HG03558 (cell line): ENCODE results near the gene TBC1D22A.
"Not testable (repeated sequence)": the region's sequence is repeated elsewhere in the genome, so short reads cannot be mapped to it uniquely, and the experiment has no call there.

ENCODE experiments used
- ATAC-seq: cut with Tn5 transposase; IDR thresholded peaks from one replicate; pipeline ENCODE4 v1.9.1; 2021; ENCODE audit warnings: moderate number of reproducible peaks; ENCODE audit not compliant: unreplicated experiment; ENCODE audit errors: extremely low read depth

TBC1D22A gene

DNA sequence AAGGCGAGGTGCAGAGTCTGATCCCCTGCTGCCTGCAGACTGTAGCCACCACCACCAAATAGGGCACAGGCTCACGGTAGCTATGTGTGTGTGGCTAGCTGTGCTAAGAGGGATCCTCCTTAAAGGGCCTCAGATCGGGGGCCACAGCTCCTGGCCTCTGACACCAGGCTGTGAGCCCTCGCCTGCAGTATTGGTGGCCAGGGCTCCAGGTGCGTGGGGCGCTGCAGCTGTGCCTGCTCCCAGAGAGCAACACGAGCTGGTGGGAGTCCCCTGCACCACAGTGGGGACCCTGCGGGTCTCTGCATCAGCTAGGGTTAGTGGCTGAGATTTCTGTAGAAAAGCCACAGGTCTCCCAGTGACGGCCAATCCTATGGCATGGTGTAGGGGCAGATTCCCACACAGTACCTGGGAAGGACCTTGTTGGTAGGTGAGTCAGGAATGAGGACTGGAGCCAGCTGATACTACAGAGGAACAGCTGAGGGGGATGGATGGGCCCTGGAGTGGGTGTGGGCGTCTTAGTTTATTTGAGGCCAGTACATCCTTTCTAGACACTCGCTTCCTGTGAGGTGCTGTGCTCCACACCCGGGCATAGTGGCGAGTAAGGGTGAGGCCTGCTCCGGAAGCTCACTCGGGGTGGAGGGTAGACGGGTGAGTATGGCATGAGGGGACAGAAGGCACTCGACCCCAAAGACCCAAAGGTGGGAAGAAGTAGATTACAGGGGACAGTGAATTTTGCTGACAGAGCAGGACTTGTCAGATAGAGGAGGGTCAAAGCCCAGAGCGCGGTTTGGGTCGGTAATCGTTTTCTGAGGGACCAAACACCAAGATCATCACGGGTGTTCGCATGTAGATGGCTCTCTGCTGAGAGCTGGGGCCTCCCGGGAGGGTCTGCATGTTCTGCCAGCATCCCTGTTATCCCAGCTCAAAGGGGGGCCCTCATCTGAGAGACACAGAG lies 212.5 kb downstream of the TBC1D22A start:
- no peak for ATAC-seq

DNA sequence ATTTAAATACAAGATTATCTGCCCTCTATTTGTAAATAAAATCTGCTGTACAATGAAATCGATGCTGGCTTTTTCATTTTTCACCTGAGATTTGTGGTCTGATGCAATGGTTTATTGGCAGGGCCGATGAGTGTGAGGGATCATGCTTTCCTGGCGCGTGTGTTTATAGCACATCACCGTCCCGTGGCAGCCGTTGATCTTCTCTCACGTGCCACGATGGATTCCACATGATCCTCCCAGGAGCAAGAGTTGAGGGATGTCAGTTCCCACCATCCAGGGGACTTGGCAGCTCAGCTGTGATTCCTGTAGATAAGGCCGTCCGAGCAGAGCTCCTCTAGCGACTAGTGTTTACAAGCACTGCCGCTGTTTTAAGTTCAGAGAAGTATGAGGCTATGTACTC lies 213.7 kb downstream of the TBC1D22A start:
- no peak for ATAC-seq

DNA sequence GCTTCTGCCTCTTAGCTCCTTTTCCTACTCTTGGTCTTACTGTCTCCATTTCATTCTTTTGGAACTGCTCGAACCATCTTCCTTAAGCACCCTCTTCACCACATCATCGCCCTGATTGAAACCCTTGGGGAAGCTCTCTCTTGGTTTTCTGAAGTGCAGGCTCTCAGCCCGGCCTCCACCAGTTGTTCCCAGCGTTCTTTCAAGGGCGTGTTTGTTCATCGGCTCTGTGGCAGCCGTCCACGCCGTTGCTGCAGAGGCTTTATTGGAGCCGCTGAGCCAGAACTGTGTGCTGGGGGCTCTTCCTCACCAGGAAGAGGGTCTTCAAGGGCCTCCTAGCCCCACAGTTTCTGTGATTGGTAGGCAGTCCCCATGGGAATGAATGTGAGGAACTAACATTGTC lies 214.1 kb downstream of the TBC1D22A start:
- ATAC-seq = no peak

DNA sequence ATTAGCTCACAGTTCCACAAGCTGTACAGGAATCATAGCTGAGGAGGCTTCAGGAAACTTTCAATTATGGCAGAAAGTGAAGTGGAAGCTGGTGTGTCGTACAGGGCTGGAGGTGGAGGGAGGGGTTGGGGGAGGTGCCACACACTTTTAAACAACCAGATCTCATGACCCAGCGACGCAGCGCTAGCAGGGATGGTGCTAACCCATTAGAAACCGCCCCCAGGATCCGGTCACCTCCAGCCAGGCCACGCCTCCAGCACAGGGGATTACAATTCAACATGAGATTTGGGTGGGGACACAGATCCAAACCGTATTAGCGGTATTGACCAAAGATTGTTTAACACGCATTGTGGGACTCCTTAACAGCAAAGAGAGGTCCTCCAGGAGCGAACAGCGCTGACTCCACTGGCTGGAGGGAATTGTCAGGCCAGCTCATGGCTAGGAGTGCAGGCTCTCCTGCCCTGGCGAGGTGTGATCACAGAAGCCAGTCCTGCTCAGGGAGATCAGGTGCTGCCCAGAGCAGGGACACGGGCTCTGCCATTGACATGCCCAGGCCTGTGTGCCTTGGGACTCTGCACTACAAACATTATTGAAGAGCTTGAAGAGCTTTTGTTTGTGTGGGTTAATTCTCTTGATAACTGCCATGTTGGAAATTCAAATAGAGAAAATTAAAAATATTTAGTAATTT lies 215.3 kb downstream of the TBC1D22A start:
- no peak for ATAC-seq

DNA sequence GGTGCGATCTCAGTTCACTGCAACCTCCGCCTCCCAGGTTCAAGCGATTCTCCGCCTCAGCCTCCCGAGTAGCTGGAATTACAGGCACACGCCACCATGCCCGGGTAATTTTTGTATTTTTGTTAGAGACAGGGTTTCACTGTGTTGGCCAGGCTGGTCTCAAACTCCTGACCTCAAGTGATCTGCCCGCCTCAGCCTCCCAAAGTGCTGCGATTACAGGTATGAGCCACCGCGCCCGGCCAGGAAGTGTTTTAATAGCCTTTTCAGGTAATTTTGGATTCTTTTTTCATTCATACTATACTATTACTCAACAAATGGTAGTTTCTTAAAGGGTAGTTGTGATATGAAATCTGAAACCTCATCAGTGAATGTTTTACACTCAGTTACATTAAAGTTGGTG lies 216.2 kb downstream of the TBC1D22A start:
- not testable (repeated sequence) for ATAC-seq

DNA sequence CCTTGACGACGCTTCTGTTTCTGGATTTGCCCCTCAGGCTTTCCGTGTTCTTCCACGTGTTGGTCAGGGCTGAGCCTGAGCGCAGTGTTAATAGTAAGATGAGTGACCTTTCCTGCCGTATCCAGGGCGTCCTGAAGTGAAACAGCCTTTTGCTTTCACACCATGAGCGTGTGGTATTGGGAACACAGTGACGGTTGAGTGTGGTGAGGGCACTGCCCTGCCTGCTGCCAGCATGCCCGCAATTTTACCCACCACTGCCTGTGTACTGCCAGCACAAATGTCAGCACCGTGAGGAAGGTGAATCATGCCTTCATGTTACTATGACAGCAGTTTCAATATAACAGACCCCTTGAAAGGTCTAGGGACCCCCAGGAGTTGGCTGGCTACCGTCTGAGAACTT lies 217.1 kb downstream of the TBC1D22A start:
- no peak for ATAC-seq

DNA sequence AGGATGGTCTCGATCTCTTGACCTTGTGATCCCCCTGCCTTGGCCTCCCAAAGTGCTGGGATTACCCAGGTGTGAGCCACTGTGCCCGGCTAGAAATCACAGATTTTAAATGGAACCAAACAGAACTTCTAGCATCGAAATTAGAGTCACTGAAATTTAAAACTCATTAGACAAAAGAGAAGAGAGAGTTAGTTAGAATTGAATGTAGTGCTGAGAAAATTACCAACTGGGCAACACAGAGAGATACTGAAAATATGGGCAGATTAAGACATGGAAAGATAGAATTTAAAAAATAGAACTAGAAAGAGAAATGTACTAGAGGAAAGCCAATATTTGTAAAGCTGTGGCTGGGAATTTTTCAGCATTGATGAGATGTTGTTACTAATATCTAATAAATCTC lies 217.9 kb downstream of the TBC1D22A start:
- no peak for ATAC-seq

DNA sequence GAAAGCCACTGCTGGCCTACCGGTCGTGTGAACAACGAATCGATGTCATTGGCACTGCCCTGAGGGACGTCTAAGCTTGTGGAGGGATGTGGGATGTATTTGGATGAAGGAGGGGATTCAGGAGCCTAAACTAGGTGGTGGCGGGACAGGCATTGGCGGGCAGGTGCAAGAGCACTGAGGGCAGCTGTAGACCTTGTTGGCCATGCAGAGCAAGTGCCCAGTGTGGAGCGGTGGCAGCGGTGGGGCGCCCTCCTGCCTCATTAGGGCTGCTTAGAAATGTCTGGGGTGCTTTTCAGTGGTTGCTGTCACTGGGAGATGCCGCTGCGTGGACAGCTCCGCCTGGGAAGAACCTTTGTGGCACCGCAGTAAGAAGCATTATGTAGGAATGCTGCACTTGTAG lies 220.2 kb downstream of the TBC1D22A start:
- ATAC-seq = no peak

DNA sequence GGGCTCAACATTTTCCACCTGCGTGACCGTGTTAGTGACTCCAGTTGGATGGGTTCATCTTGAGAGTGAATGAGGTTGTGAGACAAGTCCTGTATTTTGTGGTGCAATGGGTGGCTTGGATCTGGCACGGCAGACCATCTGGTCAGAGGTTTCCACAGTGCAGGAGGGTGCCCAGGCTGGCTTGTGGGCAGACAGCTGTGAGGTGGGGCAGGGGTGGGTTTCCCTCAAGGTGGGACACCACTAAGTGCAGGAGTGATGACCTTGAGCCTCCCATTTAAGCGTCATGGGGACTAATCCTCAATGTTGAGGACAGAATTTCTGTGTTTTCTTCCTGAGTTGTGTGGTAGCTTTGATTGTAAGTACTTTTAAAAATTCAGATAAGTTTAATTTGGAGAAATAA lies 220.6 kb downstream of the TBC1D22A start:
- ATAC-seq = no peak

DNA sequence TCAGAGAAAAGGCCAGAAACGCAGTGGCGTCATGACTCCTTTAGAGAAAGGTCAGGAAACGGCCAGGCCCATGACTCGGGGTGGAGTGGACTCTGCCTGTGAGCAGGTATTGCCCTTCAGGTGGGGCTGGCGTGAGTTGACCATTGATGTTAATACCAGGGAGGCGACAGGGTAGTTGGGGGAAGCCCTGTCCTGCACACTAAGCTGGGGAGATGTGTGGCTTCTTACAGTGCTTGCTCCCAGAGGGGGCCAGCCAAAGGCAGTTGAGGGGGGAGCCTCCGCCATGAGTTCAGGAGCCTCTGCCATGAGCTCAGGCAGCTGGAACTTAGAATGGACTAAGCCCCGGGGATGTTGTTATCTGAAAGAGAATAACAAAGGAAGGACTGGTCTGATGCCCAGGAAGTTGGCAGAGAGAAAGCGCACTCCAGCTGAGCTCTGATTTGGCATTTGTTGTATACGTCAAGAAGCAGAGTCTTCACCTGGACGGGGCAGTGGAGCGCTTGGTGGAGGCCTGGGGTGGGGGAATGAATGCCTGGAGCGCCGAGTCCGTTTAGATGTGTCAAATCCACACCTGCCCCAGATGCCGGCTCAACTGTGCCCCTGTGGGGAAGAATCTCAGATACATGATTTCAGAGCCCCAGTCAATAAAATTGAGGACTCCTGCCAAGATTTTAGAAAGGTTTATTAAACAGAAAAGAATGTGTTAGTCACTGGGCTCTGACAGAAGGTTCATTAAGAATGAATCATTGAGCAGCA lies 222.5 kb downstream of the TBC1D22A start:
- no peak for ATAC-seq

DNA sequence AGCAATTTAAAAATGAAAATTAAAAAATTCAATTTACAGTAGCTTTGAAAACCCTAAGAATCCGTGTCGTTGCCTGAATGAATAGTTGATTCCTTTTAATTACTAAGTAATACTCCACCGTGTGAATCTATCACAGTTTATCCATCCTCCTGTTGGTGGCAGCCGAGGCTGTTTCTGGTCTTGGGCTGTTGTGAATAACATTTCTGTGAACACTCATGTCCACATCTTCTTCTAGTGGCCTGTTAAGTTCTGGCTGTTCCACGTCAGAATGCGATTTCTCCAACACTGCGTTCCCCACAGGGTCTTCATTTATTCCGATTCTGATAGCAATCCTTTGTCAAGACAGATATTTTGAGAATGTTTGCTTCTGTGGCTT lies 223.0 kb downstream of the TBC1D22A start:
- no peak for ATAC-seq

DNA sequence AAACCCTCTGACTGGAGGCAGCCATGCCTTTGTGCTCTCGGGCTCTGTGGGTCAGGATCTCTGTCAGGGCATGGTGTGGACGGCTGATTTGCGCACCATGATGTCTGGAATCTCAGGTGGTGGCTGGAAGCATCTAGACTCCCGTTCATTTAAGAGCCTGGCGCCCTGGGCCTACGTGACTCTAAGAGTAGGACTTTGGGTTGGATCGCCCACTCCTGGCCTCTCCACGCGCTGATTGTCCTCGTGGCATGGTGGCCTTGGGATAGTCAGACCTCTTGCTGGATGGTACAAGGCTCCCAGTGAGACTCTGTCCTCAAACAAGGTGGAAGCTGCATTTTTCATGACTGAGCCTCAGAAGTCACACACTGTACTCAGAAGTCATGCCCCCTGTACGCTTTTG lies 224.3 kb downstream of the TBC1D22A start:
- ATAC-seq = no peak

DNA sequence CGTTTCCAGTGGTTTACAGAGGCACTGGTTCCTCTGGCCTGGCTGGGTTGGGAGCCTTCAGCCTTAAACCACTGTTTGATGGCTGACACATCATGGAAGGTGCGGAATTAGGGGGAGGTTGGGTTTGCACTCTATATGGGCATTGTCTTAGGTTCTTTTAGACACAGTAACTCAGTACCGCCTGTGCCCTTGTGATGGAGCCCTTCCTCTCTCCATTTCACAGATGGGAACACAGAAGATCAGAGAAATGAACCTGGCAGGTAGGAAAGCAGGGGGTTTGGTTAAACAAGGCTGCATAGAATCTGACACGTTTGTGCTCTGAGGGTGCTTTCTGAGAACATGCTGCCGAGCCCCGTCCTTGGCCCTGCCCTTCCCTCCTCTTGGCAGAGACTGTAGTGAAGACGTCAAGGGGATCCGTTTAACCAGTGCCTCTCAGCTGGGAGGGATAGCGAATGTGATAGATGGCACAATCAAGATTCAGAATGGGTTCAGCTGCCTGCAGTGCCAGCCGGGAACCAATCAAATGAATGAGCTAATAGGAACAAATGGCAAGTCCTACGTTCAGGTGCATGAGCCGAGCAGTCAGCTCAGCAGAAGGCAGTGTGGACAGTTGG lies 228.6 kb downstream of the TBC1D22A start:
- ATAC-seq = no peak

DNA sequence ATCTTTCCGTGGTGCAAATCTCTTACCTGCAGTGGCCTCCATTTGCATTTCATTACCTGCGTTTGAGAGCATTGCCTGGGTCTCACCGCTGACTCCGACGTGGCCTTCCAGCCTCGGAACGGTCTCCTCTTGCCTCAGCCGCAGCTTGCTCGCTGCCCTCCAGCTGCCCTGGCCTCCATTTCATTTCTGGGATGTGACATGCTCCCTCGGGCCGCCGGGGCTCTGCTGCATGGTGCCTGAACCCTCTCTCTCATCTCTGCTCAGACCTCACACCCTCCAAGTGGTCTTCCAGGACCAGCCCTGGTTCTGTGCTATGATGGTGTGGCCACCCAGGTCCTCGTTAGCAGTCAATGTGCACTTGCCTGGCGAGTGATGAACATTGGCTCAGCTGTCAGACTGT lies 229.2 kb downstream of the TBC1D22A start:
- ATAC-seq = no peak

DNA sequence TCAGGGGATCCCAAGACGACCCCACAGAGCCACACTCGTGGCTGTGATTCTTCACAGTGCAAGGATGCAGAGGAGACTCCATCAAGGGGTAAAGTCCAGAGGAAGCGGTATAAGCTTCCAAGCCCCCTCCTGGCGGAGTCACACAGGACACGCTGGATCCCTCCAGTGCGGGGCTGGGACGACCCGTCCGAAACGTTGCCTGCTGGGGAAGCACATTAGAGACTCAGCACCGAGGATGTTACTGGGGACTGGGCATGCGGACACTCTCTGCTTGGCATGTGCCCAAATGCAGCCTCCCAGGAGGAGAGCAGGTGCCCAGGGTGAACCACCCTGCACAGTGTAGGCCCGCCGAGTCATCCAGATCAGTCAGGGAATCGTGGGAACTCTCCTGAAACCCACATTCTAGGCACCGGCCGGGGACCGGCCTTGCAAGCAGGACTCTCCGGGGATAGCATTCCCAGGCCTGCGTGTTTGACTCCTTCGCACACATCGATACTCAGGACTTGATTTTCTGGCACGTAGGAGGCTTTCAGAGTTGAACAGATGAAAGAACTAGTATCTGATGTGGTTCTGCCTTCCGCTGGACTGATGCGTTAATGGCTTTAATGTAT lies 229.8 kb downstream of the TBC1D22A start:
- ATAC-seq = no peak

DNA sequence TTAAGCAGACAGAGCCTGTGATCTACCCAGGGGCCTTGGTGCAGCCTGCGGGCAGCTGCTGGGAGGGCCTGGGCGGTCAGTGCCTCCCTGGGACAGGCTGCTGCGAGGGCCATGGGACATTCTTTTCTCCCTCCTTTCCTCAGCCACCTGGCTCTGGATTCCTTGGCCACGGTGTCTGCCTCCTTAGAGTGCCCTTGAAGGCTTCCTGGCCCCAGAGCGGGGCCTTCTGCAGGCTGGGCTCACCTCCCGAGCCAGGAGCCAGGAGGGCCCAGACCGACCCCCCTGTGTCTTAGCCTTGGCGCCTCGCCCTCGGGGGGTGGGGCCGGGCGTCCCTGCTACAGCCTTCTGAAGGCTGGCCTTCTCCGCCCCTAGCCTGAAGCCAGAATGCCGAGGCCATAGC lies 231.2 kb downstream of the TBC1D22A start:
- no peak for ATAC-seq

DNA sequence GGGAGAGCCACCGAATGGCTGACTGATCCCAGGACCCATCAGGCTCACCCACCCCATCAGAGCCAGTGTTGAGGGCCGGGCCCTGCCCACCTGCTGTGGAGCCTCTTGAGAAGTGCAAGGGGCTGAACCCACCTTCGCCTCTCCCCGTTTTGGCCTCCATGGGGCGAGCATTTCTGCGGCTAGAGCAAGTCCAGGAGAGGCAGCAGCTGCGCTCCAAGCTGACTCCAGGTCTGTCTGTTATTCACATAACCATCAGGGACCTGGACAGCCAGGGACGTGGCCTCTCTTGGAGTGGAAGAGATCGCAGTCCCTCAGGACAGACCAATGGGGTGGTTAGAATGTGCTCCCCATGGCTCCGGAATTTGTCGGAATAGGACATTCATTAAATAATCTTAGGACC lies 231.8 kb downstream of the TBC1D22A start:
- no peak for ATAC-seq

DNA sequence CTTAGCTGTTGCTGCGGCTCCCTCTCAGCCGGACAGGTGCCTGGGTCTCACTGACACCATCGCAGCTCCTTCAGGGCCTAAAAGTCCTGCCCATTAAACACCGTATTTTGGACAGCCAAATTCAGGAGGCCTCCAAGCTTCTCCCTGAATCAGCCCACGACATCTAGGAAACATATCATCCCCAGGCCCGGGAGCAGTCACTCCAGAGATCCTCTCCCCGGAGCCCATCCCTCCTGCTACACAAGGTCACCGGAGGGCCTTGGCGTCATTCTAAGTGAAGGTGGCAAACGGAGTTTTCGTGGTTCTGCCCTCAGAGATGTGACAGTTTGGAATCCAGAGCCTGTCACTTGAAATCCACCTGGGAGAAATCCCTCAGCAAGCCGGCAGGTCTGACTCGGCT lies 232.5 kb downstream of the TBC1D22A start:
- ATAC-seq = no peak

DNA sequence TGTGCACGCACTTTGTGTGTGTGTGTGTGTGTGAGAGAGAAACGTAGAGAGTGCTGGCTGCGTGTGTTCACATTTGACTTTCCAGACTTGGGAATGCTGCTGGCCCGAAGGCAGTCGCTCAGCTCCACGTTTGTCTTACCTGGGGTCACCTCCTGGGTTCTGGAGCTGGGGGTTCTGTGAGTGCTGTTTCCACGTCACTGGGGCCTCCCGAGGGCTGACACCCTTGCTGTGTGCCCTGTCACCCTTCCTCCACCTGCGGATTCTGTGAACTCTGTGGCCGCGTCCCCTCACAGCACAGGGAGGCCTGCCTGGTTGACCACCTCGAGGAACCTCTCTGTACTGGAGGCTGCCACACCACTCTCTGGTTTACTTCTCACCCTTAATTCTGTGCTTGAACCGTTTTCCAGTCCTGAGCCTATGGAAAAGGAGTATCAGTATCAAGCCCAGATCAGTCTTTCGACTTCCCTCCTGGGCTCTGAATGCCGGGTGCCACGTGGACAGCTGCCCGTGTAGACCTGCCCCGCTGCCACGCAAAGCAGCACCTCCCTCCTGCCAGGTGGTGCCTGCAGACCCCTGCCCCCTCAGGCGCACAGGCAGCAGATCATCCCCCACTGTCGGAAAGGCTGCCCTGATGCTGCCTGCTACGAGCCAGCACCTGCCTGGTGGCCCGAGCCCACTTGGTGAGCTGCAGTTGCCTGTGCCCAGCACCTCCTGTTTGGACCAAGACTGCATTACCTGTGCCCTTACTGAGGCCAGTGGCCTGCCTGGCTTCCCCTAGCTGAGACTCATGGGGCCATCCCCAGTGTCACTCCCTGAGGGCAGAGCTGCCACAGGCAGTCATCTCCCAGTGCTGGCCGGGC lies 233.3 kb downstream of the TBC1D22A start:
- no peak for ATAC-seq
